ENCODE measurements around the gene RING1. TPM values are rescaled to one million over a fixed set of nuclear protein-coding genes. Genes with fewer than 3 reads are reported as not detected.

The RING1 gene
- total RNA-seq, result 41.7 and 43.8 TPM in 2 replicates

- Mint-ChIP-seq H3K4me1 (peaks cover 45% of the 10 kb centered on the region), H3K4me3 (peak within 1 kb of the TSS; percentile 87), H3K9me3 (no peaks in the 10 kb centered on the region), H3K27ac (peak within 1 kb of the TSS; percentile 82), H3K27me3 (peaks cover 13% of the 10 kb centered on the region), H3K36me3 (ENCODE audit: low read depth) (peaks cover 33% of the 10 kb centered on the region)
- peak; percentile 88 for DNase-seq
- ATAC-seq (ENCODE audit: low read depth), result peak; percentile 51
- intact Hi-C loops (cut with micrococcal nuclease), result loop anchor here (1.0 to 10.0 kb wide), 5 partner anchors 8 to 1234 kb away; partner anchors contain the start of genes COL11A2, DXO, RXRB and SLC39A7
- ChIA-PET POLR2A (interaction anchor here (0.6 to 2.7 kb wide), 33 partner anchors 10 to 1842 kb away, joined by 3 to 38 read pairs (median 4); partner anchors contain the start of genes B3GALT4, BAK1, HLA-DPB1 and RGL2), CTCF (interaction anchor here (0.9 to 1.8 kb wide), 5 partner anchors 11 to 208 kb away, joined by 4 to 8 read pairs (median 4); no protein-coding TSS in a partner anchor)
- no peak for TF ChIP-seq CTCF (IDR thresholded peaks at IDR 0.05)
These were observed at the start of gene RING1 for GRCh38 chr6:33208091-33208967. RING1 (plus strand) TSS chr6:33208500; CDS start chr6:33208823, 323 bp downstream.

GRCh38 chr6:33160096-33160495 is 48.2 kb upstream of the RING1 start:
- ChIA-PET CTCF (interaction anchor here (1.0 to 2.7 kb wide), 5 partner anchors 10 to 160 kb away, joined by 3 to 21 read pairs (median 8); no protein-coding TSS in a partner anchor), POLR2A (interaction anchor here (0.6 to 1.9 kb wide), 2 partner anchors 40 to 89 kb away, joined by 9 to 14 read pairs; no protein-coding TSS in a partner anchor)
- intact Hi-C loops (cut with micrococcal nuclease), result loop anchor here (5.0 kb wide), 2 partner anchors 43 to 137 kb away; partner anchors contain the start of gene RGL2
- Mint-ChIP-seq H3K27ac (no peak overlapping the region), H3K4me1 (peaks cover 13% of the 10 kb centered on the region), H3K4me3 (no peak overlapping the region), H3K36me3 (ENCODE audit: low read depth) (no peaks in the 10 kb centered on the region), H3K27me3 (peaks cover 3% of the 10 kb centered on the region), H3K9me3 (no peaks in the 10 kb centered on the region)
- no peak for DNase-seq
- no peak for TF ChIP-seq CTCF (IDR thresholded peaks at IDR 0.05)
- no peak for ATAC-seq (ENCODE audit: low read depth)

GRCh38 chr6:33160728-33161344 is 47.5 kb upstream of the RING1 start:
- H3K27me3 Mint-ChIP-seq, result peaks cover 3% of the 10 kb centered on the region
- ChIA-PET CTCF (interaction anchor here (0.6 to 2.7 kb wide), 9 partner anchors 10 to 185 kb away, joined by 3 to 21 read pairs (median 4); partner anchors contain the start of gene RING1), POLR2A (interaction anchor here (0.6 to 1.9 kb wide), 5 partner anchors 14 to 189 kb away, joined by 3 to 14 read pairs (median 4); no protein-coding TSS in a partner anchor)
- DNase-seq (no peak), ATAC-seq (ENCODE audit: low read depth) (no peak)
- no peak for TF ChIP-seq CTCF (IDR thresholded peaks at IDR 0.05)
- H3K27ac Mint-ChIP-seq, result peak overlapping the region; percentile 65
- H3K4me3 Mint-ChIP-seq, result peak overlapping the region; percentile 92
- H3K4me1 Mint-ChIP-seq, result peaks cover 13% of the 10 kb centered on the region
- intact Hi-C loops (cut with micrococcal nuclease), result loop anchor here (1.0 to 5.0 kb wide), 4 partner anchors 36 to 136 kb away; partner anchors contain the start of gene RGL2
- no peaks in the 10 kb centered on the region for H3K36me3 Mint-ChIP-seq (ENCODE audit: low read depth)
- no peaks in the 10 kb centered on the region for H3K9me3 Mint-ChIP-seq

- peak; percentile 84 for DNase-seq
- H3K27me3 Mint-ChIP-seq, result peaks cover 1% of the 10 kb centered on the region
- H3K36me3 Mint-ChIP-seq (ENCODE audit: low read depth), result no peaks in the 10 kb centered on the region
- peaks cover 13% of the 10 kb centered on the region for H3K4me1 Mint-ChIP-seq
- ChIA-PET POLR2A (interaction anchor here (0.5 to 1.9 kb wide), 9 partner anchors 15 to 323 kb away, joined by 3 to 14 read pairs (median 4); partner anchors contain the start of genes HSD17B8, RING1, RXRB and SLC39A7), CTCF (interaction anchor here (0.6 to 2.7 kb wide), 12 partner anchors 11 to 184 kb away, joined by 3 to 21 read pairs (median 3); partner anchors contain the start of gene RING1)
- intact Hi-C loops (cut with micrococcal nuclease), result loop anchor here (1.0 to 5.0 kb wide), 4 partner anchors 36 to 136 kb away; partner anchors contain the start of gene RGL2
- peak; percentile 47 for TF ChIP-seq CTCF (IDR thresholded peaks at IDR 0.05)
- H3K4me3 Mint-ChIP-seq, result peak overlapping the region; percentile 92
- no peaks in the 10 kb centered on the region for H3K9me3 Mint-ChIP-seq
- peak; percentile 98 for ATAC-seq (ENCODE audit: low read depth)
- peak overlapping the region; percentile 65 for H3K27ac Mint-ChIP-seq
These were observed 46.7 kb upstream of the RING1 start for GRCh38 chr6:33161354-33162331.
